Choroid plexus epithelial cell (primary cell): ENCODE results near the gene SLC11A1.

Experiments
- DNase-seq: peaks from one replicate; pipeline ENCODE4 v3.0.0-alpha.2; 2010; ENCODE audit warnings: low read depth
- H3K4me3 ChIP-seq: 2 replicates; pipeline ENCODE4 v1.5.1; 2011; ENCODE audit warnings: low read depth, mild to moderate bottlenecking, control low read depth, low read length, moderate library complexity
- TF ChIP-seq, protein P1 (sequence below): conservative IDR thresholded peaks from 2 replicates; pipeline ENCODE4 v1.5.1; 2011; ENCODE audit warnings: low read depth, mild to moderate bottlenecking, control low read depth, inconsistent platforms, low read length, moderate library complexity

SLC11A1 gene

DNA sequence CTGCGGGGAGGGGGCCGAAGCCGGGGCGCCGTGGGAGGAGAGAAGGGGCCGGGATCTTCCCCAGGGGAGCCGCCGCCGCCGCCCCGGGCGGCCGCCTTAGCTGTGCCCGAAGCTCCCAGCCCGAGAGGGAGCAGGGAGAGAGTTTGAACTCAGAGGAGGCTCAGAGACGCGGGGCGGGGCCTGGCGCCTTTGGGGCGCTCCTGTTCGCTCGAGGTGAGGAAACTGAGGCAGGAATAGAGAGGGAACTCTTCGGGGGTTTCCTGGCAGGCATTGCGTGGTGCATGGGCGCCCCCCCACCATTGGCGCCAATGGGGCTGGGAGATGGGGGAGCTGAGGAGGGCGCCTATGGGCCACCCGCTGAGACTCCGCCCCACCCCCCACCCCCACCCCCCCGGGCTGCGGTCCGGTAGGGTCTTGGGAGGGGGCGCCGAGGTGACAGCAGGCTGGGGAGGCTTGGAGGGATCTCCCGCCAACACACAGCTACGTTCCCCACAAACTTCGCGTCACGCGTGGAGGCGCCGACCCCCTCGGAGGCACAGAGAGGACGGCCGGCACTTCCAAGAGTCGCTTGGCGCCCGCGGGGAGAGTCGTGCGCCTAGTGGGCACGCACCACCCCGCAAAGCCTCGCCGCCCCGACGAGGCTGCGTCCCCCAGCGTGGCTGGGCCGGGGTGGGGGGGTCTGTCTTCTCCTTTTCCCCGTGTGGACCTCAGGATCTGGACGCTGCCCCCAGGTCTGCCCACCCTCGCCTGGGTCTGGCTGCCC lies 18.3 kb downstream of the SLC11A1 start:
- H3K4me3 ChIP-seq, result peak overlapping the region; percentile 82
- DNase-seq, result peak; percentile 31
- TF ChIP-seq, protein P1, sequence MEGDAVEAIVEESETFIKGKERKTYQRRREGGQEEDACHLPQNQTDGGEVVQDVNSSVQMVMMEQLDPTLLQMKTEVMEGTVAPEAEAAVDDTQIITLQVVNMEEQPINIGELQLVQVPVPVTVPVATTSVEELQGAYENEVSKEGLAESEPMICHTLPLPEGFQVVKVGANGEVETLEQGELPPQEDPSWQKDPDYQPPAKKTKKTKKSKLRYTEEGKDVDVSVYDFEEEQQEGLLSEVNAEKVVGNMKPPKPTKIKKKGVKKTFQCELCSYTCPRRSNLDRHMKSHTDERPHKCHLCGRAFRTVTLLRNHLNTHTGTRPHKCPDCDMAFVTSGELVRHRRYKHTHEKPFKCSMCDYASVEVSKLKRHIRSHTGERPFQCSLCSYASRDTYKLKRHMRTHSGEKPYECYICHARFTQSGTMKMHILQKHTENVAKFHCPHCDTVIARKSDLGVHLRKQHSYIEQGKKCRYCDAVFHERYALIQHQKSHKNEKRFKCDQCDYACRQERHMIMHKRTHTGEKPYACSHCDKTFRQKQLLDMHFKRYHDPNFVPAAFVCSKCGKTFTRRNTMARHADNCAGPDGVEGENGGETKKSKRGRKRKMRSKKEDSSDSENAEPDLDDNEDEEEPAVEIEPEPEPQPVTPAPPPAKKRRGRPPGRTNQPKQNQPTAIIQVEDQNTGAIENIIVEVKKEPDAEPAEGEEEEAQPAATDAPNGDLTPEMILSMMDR, result no peak

DNA sequence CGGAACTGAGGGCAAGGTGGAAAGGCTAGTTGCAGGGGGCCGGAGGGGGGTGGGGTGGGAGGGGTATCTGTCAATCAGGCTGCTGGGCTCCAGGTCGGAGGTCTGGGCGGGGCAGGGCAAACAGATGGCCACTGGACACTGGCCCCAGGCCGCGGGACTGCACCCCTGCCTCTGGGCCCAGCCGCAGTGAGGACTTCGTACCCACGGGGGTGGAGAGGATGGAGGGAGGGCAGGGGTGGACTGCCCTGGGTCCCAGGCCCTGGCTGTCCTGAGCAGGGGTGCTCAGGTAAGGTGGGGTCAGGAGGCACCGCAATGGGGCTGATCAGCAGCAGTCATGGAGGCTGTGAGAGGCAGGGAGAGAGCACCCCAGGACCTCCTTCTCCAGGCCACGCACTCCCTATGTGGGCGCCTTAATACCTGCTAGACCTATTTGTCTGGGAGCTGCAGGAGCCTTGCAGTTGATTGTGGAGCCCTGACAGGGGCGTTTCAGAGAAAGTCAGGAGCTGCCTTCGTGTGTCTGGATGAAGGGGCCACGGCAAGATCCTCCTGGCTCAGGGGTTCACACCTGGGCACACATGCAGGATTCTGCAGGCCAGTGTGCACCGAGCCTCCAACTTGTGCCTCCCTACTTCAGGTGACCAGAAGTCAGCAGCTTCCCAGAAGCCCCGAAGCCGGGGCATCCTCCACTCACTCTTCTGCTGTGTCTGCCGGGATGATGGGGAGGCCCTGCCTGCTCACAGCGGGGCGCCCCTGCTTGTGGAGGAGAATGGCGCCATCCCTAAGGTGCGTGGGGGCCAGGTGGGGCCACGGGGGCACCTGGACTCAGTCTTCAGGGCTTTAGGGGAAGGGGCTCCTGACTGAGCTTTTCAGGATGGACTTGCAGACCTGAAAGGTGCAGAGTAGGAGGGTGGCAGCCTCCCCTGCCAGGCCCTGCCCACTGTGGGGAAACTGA lies 19.1 kb downstream of the SLC11A1 start:
- TF ChIP-seq, protein P1, result no peak
- DNase-seq, result no peak
- peak overlapping the region; percentile 82 for H3K4me3 ChIP-seq

DNA sequence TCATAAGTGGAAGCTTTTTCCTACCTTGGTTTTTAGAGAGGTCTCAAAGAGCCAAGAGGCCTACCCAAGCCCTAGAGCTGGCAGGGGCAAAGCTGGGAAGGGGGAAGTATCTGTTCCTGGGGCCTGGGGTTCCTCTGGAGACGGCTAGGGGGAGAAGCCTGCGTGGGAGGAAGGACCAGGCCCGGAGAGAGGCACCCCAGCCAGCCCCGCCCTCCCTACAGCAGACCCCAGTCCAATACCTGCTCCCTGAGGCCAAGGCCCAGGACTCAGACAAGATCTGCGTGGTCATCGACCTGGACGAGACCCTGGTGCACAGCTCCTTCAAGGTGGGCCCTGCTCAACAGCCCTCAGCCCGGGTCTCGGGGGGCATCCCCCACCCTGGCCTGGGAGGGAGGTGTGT lies 19.8 kb downstream of the SLC11A1 start:
- no peak for DNase-seq
- TF ChIP-seq, protein P1, result no peak
- peak overlapping the region; percentile 82 for H3K4me3 ChIP-seq

DNA sequence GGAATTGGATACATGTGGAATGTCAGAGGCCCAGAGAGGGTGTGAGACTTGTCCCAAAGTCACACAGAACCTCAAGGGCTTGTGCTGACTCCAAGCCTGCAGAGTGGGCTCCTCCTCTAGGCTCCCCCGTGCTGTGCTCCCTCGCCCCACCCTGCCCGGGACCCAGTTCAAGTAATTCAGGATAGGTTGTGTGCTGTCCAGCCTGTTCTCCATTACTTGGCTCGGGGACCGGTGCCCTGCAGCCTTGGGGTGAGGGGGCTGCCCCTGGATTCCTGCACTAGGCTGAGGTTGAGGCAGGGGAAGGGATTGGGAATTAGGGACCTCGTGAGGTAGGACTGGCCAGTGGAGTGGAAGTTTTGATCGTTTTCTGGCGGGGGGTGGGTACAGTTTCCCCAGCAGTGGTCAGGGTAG lies 20.4 kb downstream of the SLC11A1 start:
- DNase-seq, result no peak
- TF ChIP-seq, protein P1, result no peak
- H3K4me3 ChIP-seq, result no peak overlapping the region

DNA sequence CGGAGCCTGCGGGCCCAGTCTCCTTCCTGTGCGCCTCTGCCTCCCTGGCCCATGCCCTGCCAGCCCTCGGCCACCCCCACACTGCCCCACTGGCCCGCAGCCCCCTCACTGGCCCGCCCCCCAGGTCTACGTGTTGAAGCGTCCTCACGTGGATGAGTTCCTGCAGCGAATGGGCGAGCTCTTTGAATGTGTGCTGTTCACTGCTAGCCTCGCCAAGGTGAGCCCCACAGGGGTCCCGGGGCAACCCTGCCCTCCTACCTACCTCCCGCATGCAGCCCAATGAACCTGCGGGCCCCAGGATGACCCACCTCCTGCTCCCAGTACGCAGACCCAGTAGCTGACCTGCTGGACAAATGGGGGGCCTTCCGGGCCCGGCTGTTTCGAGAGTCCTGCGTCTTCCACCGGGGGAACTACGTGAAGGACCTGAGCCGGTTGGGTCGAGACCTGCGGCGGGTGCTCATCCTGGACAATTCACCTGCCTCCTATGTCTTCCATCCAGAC lies 20.9 kb downstream of the SLC11A1 start:
- TF ChIP-seq, protein P1, result no peak
- DNase-seq, result no peak
- H3K4me3 ChIP-seq, result no peak overlapping the region

- TF ChIP-seq, protein P1, result no peak
- H3K4me3 ChIP-seq, result no peak overlapping the region
- DNase-seq, result no peak
Observed at GRCh38 chr2:218403810-218404209, 21.7 kb downstream of the SLC11A1 start.
